ENCODE measurements around the gene PDE4D.

Gene PDE4D

DNA sequence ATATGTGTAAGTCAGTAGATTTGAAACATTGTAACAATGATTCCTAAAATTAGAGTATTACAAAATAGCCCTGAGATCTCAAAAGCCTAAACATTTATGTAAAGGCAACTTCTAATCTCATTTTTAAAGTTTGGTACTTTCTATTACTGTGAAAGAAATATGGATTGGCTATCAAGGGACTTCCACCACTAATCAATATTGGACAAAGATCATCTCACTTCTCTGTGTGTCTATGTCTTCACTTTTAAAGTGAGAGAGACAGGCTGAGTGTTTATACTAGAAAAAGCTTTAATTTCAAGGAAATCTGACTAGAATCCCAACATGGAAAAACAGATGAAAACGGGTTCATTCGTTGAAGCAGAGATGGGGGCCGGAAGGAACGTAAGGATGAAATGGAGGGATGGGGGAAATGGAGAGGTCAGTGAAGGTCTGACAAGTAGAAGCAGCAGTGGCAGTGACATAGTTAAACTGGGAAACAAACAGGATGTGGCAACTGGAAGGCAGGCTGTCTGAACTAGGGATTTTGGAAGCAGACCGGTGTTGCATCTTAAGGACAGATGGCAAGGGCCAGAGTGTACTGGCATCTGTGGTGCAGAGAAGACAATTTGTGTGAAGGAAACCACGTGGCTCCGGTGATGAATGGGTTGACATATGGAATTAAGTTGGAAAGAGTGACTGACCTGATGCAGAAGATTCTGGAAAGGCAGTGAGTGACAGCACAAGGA is 60.8 kb downstream of the PDE4D start:
- DNase-seq (ENCODE audit: low read depth): no peak
- TF ChIP-seq, protein P1, sequence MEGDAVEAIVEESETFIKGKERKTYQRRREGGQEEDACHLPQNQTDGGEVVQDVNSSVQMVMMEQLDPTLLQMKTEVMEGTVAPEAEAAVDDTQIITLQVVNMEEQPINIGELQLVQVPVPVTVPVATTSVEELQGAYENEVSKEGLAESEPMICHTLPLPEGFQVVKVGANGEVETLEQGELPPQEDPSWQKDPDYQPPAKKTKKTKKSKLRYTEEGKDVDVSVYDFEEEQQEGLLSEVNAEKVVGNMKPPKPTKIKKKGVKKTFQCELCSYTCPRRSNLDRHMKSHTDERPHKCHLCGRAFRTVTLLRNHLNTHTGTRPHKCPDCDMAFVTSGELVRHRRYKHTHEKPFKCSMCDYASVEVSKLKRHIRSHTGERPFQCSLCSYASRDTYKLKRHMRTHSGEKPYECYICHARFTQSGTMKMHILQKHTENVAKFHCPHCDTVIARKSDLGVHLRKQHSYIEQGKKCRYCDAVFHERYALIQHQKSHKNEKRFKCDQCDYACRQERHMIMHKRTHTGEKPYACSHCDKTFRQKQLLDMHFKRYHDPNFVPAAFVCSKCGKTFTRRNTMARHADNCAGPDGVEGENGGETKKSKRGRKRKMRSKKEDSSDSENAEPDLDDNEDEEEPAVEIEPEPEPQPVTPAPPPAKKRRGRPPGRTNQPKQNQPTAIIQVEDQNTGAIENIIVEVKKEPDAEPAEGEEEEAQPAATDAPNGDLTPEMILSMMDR (conservative IDR thresholded peaks at IDR 0.05; ENCODE audit: low read depth, low read length): no peak

DNA sequence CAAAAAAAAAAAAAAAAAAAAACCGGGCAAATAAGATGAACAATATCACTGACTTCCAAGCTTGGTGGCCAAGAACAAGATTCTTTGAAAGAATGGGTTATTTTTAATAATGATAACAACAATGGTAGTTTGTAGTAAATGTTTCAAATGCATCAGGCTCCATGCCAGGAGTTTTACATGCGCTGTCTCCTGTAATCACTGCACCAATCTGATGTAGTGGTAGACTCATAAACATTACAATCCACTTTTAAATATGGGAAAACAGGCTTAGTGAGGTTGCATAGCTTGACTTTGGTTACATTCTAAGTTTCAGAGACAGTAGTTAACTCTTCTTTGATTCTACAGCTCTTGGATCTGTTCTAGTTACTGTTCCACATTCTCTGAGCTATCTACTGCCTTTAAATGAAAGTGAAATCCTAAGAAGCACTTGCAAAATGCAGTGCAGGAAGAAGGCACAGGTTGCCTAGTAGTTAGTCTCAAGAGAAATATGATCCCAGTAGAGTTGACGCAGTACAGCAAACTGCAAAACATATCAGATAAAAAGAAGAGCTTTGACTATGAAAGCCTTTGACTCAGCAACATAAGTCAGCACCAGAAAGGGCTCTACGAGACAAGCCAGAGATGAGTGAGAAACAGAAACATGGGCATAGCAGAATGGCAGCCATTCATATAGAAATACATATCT is 62.1 kb downstream of the PDE4D start:
- DNase-seq (ENCODE audit: low read depth): peak; percentile 95
- TF ChIP-seq, protein P1 (conservative IDR thresholded peaks at IDR 0.05; ENCODE audit: low read depth, low read length): no peak
- no peak overlapping the region for H3K4me3 ChIP-seq (ENCODE audit: low read depth, low read length)

More for the DNA sequence above, 60.8 kb downstream of the PDE4D start:
- H3K4me3 ChIP-seq (ENCODE audit: low read depth, low read length): no peak overlapping the region

DNA sequence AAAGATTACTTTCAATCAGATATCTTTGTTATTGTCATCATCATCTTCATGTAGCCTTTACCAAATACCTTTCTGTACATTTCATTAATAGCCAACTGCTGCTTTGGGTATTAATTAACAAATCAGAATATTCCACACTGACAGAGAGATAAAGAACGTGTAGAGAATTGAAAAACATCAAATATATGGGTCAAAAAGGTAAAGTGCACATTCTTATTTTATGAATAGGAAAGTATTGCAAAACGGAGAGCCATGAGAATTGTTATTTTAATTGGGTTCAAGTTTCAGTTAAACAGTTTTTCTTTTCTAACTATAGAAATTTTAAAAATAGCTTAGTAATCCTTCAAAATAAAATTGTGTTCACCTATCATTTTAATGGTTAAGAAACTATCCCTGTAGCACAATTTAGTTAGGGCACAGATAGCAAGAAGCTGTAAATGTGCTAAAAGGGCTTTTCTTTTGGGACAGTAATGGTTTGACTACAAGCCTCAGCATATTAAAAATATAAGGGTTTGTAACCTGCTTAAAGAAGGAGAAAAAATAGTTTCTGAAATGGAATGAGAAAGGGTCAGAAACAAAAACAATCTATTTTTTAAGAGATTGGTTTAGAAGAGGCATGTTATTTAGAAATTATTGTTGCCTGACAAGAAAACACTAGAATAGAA is 62.9 kb downstream of the PDE4D start:
- DNase-seq (ENCODE audit: low read depth): peak; percentile 36
- no peak overlapping the region for H3K4me3 ChIP-seq (ENCODE audit: low read depth, low read length)
- TF ChIP-seq, protein P1 (conservative IDR thresholded peaks at IDR 0.05; ENCODE audit: low read depth, low read length): no peak

DNA sequence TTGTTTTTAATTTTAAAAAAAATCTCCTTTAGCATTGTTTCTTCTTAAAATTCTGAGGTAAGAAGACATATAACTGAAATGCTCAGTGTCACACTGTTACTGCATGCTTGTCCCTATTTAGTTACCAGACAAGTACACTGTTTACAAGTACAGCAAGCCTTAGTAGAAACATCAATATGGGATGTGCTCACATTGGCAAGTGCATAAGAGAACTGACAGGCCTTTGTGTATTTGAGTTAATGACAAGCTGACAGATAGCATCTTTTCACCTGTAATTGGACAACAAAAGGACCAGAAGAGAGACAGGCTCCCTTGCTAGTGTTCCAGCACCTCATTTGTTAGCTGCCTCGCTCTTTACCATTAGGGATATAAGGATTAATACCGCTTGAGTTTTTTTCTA is 63.6 kb downstream of the PDE4D start:
- DNase-seq (ENCODE audit: low read depth): no peak

DNA sequence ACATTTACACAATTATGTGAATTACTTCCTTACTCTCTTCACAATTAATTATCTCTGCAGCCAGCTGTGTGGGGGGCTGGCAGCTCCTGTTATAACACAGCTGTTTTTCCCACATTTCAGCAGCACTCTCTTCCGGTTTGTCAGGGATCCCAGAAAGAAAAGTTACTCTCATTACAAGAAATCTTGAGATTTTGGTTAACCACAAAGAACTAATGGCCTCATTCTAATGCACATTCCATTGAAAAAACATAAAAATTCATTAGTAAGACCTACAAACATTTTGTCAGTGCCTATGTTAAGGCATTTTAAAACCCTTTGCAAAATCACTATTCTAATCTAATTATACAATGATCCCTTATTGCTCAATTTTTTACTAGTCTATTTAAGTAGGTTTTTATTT is 64.1 kb downstream of the PDE4D start:
- peak; percentile 91 for DNase-seq (ENCODE audit: low read depth)
- no peak overlapping the region for H3K4me3 ChIP-seq (ENCODE audit: low read depth, low read length)
- TF ChIP-seq, protein P1 (conservative IDR thresholded peaks at IDR 0.05; ENCODE audit: low read depth, low read length): no peak

More for the DNA sequence above, 63.6 kb downstream of the PDE4D start:
- H3K4me3 ChIP-seq (ENCODE audit: low read depth, low read length): no peak overlapping the region
- TF ChIP-seq, protein P1 (conservative IDR thresholded peaks at IDR 0.05; ENCODE audit: low read depth, low read length): no peak

DNA sequence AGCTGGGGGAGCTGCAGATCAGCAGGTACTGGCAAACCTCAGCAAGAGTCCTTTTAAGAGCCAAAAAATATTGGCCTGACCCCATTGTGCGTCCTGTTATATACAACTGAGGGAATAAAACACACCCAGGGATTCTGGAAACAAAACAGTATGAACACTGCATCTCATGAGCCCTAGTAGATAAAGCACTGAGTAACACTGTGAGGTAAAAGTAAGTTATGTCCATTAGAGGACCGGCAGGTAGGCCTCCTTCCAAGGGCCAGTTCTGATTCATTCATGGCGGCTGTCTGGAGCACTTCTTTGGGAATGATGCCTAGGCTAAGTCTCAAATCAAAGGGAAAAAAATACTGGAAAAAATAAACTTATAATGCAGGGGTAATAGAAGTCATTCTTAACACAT is 64.9 kb downstream of the PDE4D start:
- H3K4me3 ChIP-seq (ENCODE audit: low read depth, low read length): no peak overlapping the region
- TF ChIP-seq, protein P1 (conservative IDR thresholded peaks at IDR 0.05; ENCODE audit: low read depth, low read length): no peak
- DNase-seq (ENCODE audit: low read depth): no peak
